Stimulated activated CD4-positive, alpha-beta T cell treated with anti-CD3 and anti-CD28 coated beads, Interleukin-1b, Interleukin-23, amount 100 ng/mL, for 24 hours (primary cell): ENCODE results near the gene KLHL12.

Experiments used
- DNase-seq, 4 experiments: peaks; one replicate each; pipeline ENCODE4 v3.0.0-alpha.2; 2020; ENCODE audit warnings: low read depth in 4 of 4, low spot score in 1 of 4

The KLHL12 gene

DNA sequence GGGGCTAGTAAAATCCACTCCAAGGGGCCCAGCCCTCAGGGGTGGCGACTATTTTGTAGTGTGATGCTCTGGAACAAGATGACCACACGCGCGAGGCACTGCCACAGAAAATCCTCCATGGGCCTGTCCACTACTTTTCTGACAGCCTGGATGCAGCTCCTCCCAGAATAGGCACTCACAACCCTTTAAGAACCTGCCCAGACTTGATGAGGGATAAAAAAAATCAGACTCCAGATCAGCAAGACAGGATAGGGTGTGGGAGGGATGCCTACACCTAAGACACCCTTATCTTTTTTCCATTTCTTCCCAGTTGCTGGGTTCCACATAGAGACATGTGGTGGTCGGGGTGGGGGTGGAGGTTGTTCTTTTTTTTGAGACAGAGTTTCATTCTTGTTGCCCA is 82.8 kb downstream of the KLHL12 start:
- DNase-seq = no peak

DNA sequence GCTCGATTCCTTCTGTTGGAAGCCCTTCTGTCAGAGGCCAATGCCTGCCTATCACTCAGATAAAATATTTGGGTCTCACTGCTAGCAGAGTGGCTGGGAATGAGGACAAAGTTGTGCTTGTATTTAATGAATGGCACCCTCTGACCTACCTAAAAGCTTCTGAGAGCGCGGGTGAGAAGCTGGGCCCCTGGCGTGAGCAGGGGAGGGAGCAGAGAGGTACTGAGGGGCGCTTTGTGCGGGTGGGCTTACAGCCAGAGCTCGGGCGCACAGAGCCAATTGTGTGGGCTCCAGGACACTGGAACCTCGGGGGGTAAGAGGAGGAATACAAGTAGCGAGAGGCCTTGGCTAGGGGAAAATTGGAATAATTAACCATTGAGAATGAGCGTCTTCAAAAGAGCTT is 84.0 kb downstream of the KLHL12 start:
- DNase-seq = no peak
